ENCODE results near the gene TM4SF4.
A peak's percentile ranks its signal among the peaks of the same experiment; 100 is the strongest.

DNA sequence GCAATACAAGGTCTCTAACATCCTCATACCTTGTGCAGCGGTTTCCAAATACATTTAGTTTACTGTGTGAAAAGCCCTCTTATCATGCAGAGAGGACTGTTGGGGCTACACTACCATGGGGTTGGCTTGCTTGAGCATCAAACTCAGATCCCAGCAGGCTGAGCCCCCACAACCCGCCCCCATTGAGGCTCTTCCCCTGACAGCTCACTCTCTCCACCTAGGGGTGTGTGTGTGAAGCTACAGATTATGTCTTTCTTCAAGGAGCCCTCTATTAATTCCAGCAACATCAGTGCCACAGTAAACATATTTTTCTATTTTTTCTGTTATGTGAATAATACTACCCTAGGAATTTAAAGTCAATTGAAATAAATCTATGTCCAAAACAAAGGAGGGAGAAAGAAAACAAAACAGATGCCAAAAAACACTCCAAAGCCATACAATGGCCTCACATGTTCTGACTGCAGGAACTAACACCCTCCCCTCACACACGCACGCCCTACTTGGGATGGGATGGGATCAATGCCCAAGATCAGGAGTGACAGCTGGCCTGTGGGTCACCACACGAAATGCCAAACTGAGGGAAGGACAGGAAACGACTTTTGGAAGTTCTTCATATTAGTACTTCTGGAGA, 14.7 kb downstream of the TM4SF4 start:
- TF ChIP-seq, protein P1, sequence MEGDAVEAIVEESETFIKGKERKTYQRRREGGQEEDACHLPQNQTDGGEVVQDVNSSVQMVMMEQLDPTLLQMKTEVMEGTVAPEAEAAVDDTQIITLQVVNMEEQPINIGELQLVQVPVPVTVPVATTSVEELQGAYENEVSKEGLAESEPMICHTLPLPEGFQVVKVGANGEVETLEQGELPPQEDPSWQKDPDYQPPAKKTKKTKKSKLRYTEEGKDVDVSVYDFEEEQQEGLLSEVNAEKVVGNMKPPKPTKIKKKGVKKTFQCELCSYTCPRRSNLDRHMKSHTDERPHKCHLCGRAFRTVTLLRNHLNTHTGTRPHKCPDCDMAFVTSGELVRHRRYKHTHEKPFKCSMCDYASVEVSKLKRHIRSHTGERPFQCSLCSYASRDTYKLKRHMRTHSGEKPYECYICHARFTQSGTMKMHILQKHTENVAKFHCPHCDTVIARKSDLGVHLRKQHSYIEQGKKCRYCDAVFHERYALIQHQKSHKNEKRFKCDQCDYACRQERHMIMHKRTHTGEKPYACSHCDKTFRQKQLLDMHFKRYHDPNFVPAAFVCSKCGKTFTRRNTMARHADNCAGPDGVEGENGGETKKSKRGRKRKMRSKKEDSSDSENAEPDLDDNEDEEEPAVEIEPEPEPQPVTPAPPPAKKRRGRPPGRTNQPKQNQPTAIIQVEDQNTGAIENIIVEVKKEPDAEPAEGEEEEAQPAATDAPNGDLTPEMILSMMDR (IDR thresholded peaks at IDR 0.05), result peak in 5 of 6 experiments; percentile 16 to 51 (median 26)
- TF ChIP-seq POLR2A (IDR thresholded peaks at IDR 0.05), result no peak

Data from esophagus squamous epithelium (tissue), 4 donors.